Endodermal cell (in vitro differentiated cells): ENCODE data around the gene HOXD10. TPM values are rescaled to one million over a fixed set of nuclear protein-coding genes. Genes with fewer than 3 reads are reported as not detected.

Experiments used
- DNase-seq: peaks from one replicate; pipeline ENCODE4 v3.0.0-alpha.2; 2017
- H3K27ac ChIP-seq: 2 replicates; pipeline ENCODE4 v1.5.1; 2013; ENCODE audit warnings: mild to moderate bottlenecking, low read depth, low read length, moderate library complexity
- H3K27me3 ChIP-seq: 2 replicates; pipeline ENCODE4 v1.6.1; 2013; ENCODE audit warnings: mild to moderate bottlenecking, low read length, moderate library complexity; ENCODE audit not compliant: insufficient read depth, control insufficient read depth, poor library complexity, severe bottlenecking
- H3K36me3 ChIP-seq: 2 replicates; pipeline ENCODE4 v1.7.0; 2013; ENCODE audit warnings: mild to moderate bottlenecking, low read length, moderate library complexity; ENCODE audit not compliant: control insufficient read depth, insufficient read depth
- H3K4me1 ChIP-seq: one replicate; pipeline ENCODE4 v1.7.0; 2013; ENCODE audit warnings: low read length; ENCODE audit not compliant: control insufficient read depth, insufficient read depth
- H3K4me3 ChIP-seq: 2 replicates; pipeline ENCODE4 v1.5.1; 2013; ENCODE audit warnings: mild to moderate bottlenecking, low read length, moderate library complexity
- H3K9ac ChIP-seq: 2 replicates; pipeline ENCODE4 v1.6.1; 2013; ENCODE audit warnings: mild to moderate bottlenecking, low read length, moderate library complexity; ENCODE audit not compliant: poor library complexity, severe bottlenecking; ENCODE audit errors: extremely low read depth
- H3K9me3 ChIP-seq: 2 replicates; pipeline ENCODE4 v1.6.1; 2013; ENCODE audit warnings: mild to moderate bottlenecking, low read length, moderate library complexity; ENCODE audit not compliant: control insufficient read depth
- H3K27ac Mint-ChIP-seq: 2 replicates; pipeline ENCODE4 v1.8.0; 2020; ENCODE audit warnings: mixed read lengths
- H3K27me3 Mint-ChIP-seq: 2 replicates; pipeline ENCODE4 v1.8.0; 2021; ENCODE audit warnings: mild to moderate bottlenecking, mixed read lengths; ENCODE audit not compliant: insufficient read depth
- H3K36me3 Mint-ChIP-seq: 2 replicates; pipeline ENCODE4 v1.8.0; 2020; ENCODE audit warnings: low read depth, mixed read lengths
- H3K4me1 Mint-ChIP-seq: 2 replicates; pipeline ENCODE4 v1.8.0; 2020; ENCODE audit warnings: mixed read lengths
- H3K4me3 Mint-ChIP-seq: 2 replicates; pipeline ENCODE4 v1.8.0; 2020; ENCODE audit warnings: mild to moderate bottlenecking, moderate library complexity, mixed read lengths
- H3K9me3 Mint-ChIP-seq: 2 replicates; pipeline ENCODE4 v1.8.0; 2020; ENCODE audit warnings: mild to moderate bottlenecking, mixed read lengths
- CTCF ChIP-seq: fragments of 200-600 bp; sonication (generic); conservative IDR thresholded peaks from 2 replicates; pipeline ENCODE4 v1.5.0; 2021; ENCODE audit warnings: antibody characterized with exemption, mild to moderate bottlenecking
- WGBS, 2 experiments: methylation state at CpG; one replicate each; pipeline versions ENCODE4 v1.1.5 to v1.1.7; 2013; ENCODE audit warnings: missing lambda C conversion rate in 2 of 2, mixed read lengths in 1 of 2; ENCODE audit not compliant: insufficient coverage in 1 of 2, insufficient read length in 1 of 2; 5-methylcytosine and 5-hydroxymethylcytosine counted together
- long read RNA-seq, 4 experiments: library from polyadenylated mRNA in 2 of 4; library from RNA in 1 of 4; library from capped mRNA in 1 of 4; stranded (forward) in 3 of 4; unstranded in 1 of 4; transcript quantifications; one replicate each; pipeline ENCODE4 v2.0.0, GENCODE V29; 2020 to 2021; ENCODE audit warnings: inconsistent platforms in 1 of 4
- polyA plus RNA-seq, 2 experiments: library from polyadenylated mRNA; stranded (reverse); fragments of 50-300 nt; gene quantifications; one replicate each; pipeline ENCODE4 v1.2.3, GENCODE V29; 2013
- total RNA-seq, 2 donors: library from RNA; stranded (reverse); fragmentation: NEBNext Ultra II Directional in 1 of 2; extraction: Animal tissue kit (Norgen Biotek cat#: 25700) in 1 of 2; gene quantifications; 2 replicates in 1 of 2; 3 replicates in 1 of 2; pipeline ENCODE4 v1.2.1, GENCODE V29; 2021

The HOXD10 gene
- not detected for total RNA-seq
- 3.9 TPM for polyA plus RNA-seq (2013, experiment 1 of 2)
- 2.7 TPM for polyA plus RNA-seq (2013, experiment 2 of 2)
- long read RNA-seq, experiment 1, result 0 reads
- long read RNA-seq, experiment 2, result 0 reads
- long read RNA-seq, experiment 3, result 0 reads
- long read RNA-seq, experiment 4, result 0 reads

- H3K36me3 Mint-ChIP-seq, result no peaks in the 10 kb centered on the region
- 6 to 7% methylated on average over 32 to 66 of the region's 66 CpGs for WGBS, 2 experiments
- H3K9me3 Mint-ChIP-seq, result peaks cover 13% of the 10 kb centered on the region
Measured at GRCh38 chr2:176115883-176116813, at the start of gene HOXD10. HOXD10 (plus strand) TSS chr2:176116778; CDS start chr2:176116834, 56 bp downstream.

GRCh38 chr2:176067589-176068418, 48.8 kb upstream of the HOXD10 start:
- Mint-ChIP-seq H3K9me3 (peaks cover 3% of the 10 kb centered on the region), H3K27ac (no peak overlapping the region), H3K4me1 (peaks cover 6% of the 10 kb centered on the region), H3K36me3 (no peaks in the 10 kb centered on the region), H3K27me3 (peaks cover 93% of the 10 kb centered on the region), H3K4me3 (peak overlapping the region; percentile 24)
- peak; percentile 61 for DNase-seq
- TF ChIP-seq CTCF, result no peak
- no peaks in the 10 kb centered on the region for H3K36me3 ChIP-seq
- H3K4me3 ChIP-seq, result no peak overlapping the region
- H3K4me1 ChIP-seq, result peaks cover 5% of the 10 kb centered on the region
- peaks cover 4% of the 10 kb centered on the region for H3K9me3 ChIP-seq
- peaks cover 74% of the 10 kb centered on the region for H3K27me3 ChIP-seq
- H3K27ac ChIP-seq, result no peak overlapping the region
- 84 to 94% methylated on average over 12 to 38 of the region's 38 CpGs for WGBS, 2 experiments
- H3K9ac ChIP-seq, result no peak overlapping the region

More at GRCh38 chr2:176115883-176116813, at the start of gene HOXD10:
- DNase-seq, result peak; percentile 90
- Histone ChIP-seq H3K4me3 (no peak within 1 kb of the TSS), H3K36me3 (no peaks in the 10 kb centered on the region), H3K27ac (no peak within 1 kb of the TSS), H3K9ac (no peak within 1 kb of the TSS), H3K4me1 (no peaks in the 10 kb centered on the region), H3K9me3 (peaks cover 10% of the 10 kb centered on the region), H3K27me3 (peaks cover 100% of the 10 kb centered on the region)
- no peaks in the 10 kb centered on the region for H3K4me1 Mint-ChIP-seq
- peak; percentile 67 for TF ChIP-seq CTCF
- H3K4me3 Mint-ChIP-seq, result peak within 1 kb of the TSS; percentile 27
- H3K27me3 Mint-ChIP-seq, result peaks cover 100% of the 10 kb centered on the region
- no peak within 1 kb of the TSS for H3K27ac Mint-ChIP-seq

- H3K27me3 Mint-ChIP-seq, result peaks cover 98% of the 10 kb centered on the region
- Histone ChIP-seq H3K4me3 (no peak overlapping the region), H3K27me3 (peaks cover 80% of the 10 kb centered on the region), H3K4me1 (peaks cover 5% of the 10 kb centered on the region), H3K9me3 (peaks cover 4% of the 10 kb centered on the region), H3K27ac (no peak overlapping the region), H3K36me3 (no peaks in the 10 kb centered on the region), H3K9ac (no peak overlapping the region)
- H3K4me1 Mint-ChIP-seq, result peaks cover 9% of the 10 kb centered on the region
- no peak overlapping the region for H3K27ac Mint-ChIP-seq
- no peaks in the 10 kb centered on the region for H3K36me3 Mint-ChIP-seq
- TF ChIP-seq CTCF, result no peak
- peak overlapping the region; percentile 24 for H3K4me3 Mint-ChIP-seq
- H3K9me3 Mint-ChIP-seq, result peaks cover 4% of the 10 kb centered on the region
- peak; percentile 64 for DNase-seq
- 88 to 94% methylated on average over 29 to 30 of the region's 30 CpGs for WGBS, 2 experiments
Measured at GRCh38 chr2:176068419-176068832, 48.2 kb upstream of the HOXD10 start.
